ENCODE data around the gene SF3B5.

DNA sequence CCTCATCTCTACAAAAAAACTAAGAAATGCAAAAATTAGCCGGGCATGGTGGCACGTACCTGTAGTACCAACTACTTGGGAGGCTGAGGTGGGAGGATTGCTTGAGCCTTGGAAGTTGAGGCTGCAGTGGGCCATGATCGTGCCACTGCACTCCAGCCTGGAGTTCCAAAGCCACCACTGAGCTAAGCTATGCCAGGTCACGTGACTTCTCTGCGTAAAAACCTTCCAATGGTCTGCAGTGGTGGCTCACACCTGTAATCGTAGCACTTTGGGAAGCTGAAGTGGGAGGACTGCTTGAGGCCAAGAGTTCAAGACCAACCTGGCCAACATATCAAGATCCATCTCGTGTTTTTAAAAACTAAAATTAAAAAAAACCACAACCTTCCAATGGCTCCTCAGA is 1.7 kb downstream of the SF3B5 start:
- TF ChIP-seq, protein P1, sequence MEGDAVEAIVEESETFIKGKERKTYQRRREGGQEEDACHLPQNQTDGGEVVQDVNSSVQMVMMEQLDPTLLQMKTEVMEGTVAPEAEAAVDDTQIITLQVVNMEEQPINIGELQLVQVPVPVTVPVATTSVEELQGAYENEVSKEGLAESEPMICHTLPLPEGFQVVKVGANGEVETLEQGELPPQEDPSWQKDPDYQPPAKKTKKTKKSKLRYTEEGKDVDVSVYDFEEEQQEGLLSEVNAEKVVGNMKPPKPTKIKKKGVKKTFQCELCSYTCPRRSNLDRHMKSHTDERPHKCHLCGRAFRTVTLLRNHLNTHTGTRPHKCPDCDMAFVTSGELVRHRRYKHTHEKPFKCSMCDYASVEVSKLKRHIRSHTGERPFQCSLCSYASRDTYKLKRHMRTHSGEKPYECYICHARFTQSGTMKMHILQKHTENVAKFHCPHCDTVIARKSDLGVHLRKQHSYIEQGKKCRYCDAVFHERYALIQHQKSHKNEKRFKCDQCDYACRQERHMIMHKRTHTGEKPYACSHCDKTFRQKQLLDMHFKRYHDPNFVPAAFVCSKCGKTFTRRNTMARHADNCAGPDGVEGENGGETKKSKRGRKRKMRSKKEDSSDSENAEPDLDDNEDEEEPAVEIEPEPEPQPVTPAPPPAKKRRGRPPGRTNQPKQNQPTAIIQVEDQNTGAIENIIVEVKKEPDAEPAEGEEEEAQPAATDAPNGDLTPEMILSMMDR (IDR thresholded peaks at IDR 0.05; ENCODE audit: insufficient read depth, low read depth, low read length): no peak
- TF ChIP-seq EZH2 (IDR thresholded peaks at IDR 0.05; ENCODE audit: insufficient read depth, low read length): no peak

All from astrocyte (in vitro differentiated cells and primary cell).